Measurements from ENCODE around the gene WFIKKN1. TPM values are rescaled to one million over a fixed set of nuclear protein-coding genes. Genes with fewer than 3 reads are reported as not detected.

The WFIKKN1 gene
- total and polyA plus RNA-seq, 2 donors (not counting 1 experiment from before 2014, with no cell fraction given), result 0.64 to 0.84 TPM

- Histone ChIP-seq H3K4me2 (replicated peaks; ENCODE audit: low read depth, low read length, poor library complexity, severe bottlenecking) (peak overlapping the region; percentile 97), H3K4me1 (ENCODE audit: control insufficient read depth in 2 of 2, insufficient read depth in 2 of 2, low read length in 2 of 2) (peaks cover 28 to 56% of the 10 kb centered on the region in 2 donors), H2AFZ (ENCODE audit: insufficient read depth, low read depth, low read length, poor library complexity, severe bottlenecking) (no peak overlapping the region), H3K36me3 (replicated peaks in 1 of 2; ENCODE audit: control extremely low read depth in 1 of 2, control insufficient read depth in 1 of 2, extremely low read depth in 1 of 2, insufficient read depth in 2 of 2, low read length in 1 of 2) (peaks cover 0 to 27% of the 10 kb centered on the region in 2 experiments), H3K27ac (ENCODE audit: low read length in 2 of 2) (no peak overlapping the region), H3K9me3 (ENCODE audit: control extremely low read depth in 1 of 3, control insufficient read depth in 2 of 3, insufficient read depth in 1 of 3, low read length in 2 of 3) (no peaks in the 10 kb centered on the region), H3K79me2 (ENCODE audit: control insufficient read depth, insufficient read depth, low read length) (peaks cover 37% of the 10 kb centered on the region), H3K27me3 (replicated peaks in 1 of 4; ENCODE audit: control extremely low read depth in 1 of 4, control insufficient read depth in 3 of 4, insufficient read depth in 4 of 4, low read length in 3 of 4) (no peaks in the 10 kb centered on the region), H4K20me1 (ENCODE audit: control insufficient read depth, insufficient read depth, low read length, poor library complexity, severe bottlenecking) (peaks cover 31% of the 10 kb centered on the region), H3K4me3 (ENCODE audit: control extremely low read depth in 1 of 5, extremely low read depth in 1 of 5, insufficient read depth in 1 of 5, low read depth in 2 of 5, low read length in 4 of 5) (no peak overlapping the region), H3K9ac (ENCODE audit: low read length) (no peak overlapping the region)
- ChIA-PET CTCF (no interaction called here), POLR2A (no interaction called here)
- intact Hi-C loops (cut with micrococcal nuclease), result loop anchor here (5.0 kb wide), 1 partner anchor 40 kb away; the partner anchor contains the start of gene ANTKMT
- Mint-ChIP-seq H3K9me3 (ENCODE audit: insufficient read depth) (no peaks in the 10 kb centered on the region), H3K4me1 (peaks cover 34% of the 10 kb centered on the region), H3K27ac (peak overlapping the region; percentile 86), H3K4me3 (peak overlapping the region; percentile 80), H3K27me3 (no peaks in the 10 kb centered on the region)
- ATAC-seq (ENCODE audit: low read depth), result no peak
- no peak for DNase-seq
- TF ChIP-seq CTCF (IDR thresholded peaks at IDR 0.05), result no peak
- TF ChIP-seq EZH2 (IDR thresholded peaks at IDR 0.05; ENCODE audit: borderline replicate concordance, insufficient read depth, low read depth, low read length, poor library complexity, severe bottlenecking), result no peak
- WGBS (ENCODE audit: insufficient coverage), result 92% methylated on average over 34 of the region's 36 CpGs
Observed at GRCh38 chr16:682493-683395, 52.0 kb downstream of the WFIKKN1 start.

Data from B cell (primary cell).